ENCODE data around the gene CST9L. TPM values are rescaled to one million over a fixed set of nuclear protein-coding genes. Genes with fewer than 3 reads are reported as not detected.

The CST9L gene
- total and polyA plus RNA-seq, 4 donors, result not detected

DNA sequence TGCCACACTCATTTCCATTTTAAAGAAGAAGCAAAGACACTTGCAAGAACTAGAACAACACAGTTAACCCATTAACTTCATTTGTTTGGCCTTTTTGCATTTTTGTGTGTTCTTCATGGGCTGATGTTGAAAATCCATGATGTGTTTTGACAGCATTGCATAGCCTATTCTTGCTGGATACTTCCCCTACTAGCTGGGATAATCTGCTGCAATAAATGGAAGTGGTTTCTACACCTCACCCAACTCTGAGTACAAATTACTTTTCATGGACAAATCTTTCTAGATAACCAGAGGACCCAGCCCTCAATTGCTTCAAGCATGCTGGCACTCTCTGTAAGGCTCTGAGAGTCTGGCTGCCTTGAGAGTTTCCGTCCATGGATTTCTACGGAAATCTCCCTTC is 26.5 kb downstream of the CST9L start:
- no peak overlapping the region for H3K27ac ChIP-seq (ENCODE audit: low read depth in 1 of 2, low read length in 2 of 2)
- TF ChIP-seq GABPA (IDR thresholded peaks at IDR 0.05 in 1 of 2, conservative IDR thresholded peaks at IDR 0.05 in 1 of 2), result no peak
- TF ChIP-seq ATF3 (IDR thresholded peaks at IDR 0.05), result no peak
- TF ChIP-seq SP1 (IDR thresholded peaks at IDR 0.05), result no peak
- TF ChIP-seq YY1 (IDR thresholded peaks at IDR 0.05), result no peak
- TF ChIP-seq HNF4A (conservative IDR thresholded peaks at IDR 0.05), result no peak
- TF ChIP-seq, protein P1, sequence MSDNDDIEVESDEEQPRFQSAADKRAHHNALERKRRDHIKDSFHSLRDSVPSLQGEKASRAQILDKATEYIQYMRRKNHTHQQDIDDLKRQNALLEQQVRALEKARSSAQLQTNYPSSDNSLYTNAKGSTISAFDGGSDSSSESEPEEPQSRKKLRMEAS (IDR thresholded peaks at IDR 0.05), result no peak
- no peak for TF ChIP-seq HNF4G (IDR thresholded peaks at IDR 0.05)
- TF ChIP-seq, protein P2, sequence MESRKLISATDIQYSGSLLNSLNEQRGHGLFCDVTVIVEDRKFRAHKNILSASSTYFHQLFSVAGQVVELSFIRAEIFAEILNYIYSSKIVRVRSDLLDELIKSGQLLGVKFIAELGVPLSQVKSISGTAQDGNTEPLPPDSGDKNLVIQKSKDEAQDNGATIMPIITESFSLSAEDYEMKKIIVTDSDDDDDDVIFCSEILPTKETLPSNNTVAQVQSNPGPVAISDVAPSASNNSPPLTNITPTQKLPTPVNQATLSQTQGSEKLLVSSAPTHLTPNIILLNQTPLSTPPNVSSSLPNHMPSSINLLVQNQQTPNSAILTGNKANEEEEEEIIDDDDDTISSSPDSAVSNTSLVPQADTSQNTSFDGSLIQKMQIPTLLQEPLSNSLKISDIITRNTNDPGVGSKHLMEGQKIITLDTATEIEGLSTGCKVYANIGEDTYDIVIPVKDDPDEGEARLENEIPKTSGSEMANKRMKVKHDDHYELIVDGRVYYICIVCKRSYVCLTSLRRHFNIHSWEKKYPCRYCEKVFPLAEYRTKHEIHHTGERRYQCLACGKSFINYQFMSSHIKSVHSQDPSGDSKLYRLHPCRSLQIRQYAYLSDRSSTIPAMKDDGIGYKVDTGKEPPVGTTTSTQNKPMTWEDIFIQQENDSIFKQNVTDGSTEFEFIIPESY (IDR thresholded peaks at IDR 0.05), result no peak
- no peak for TF ChIP-seq FOXA1 (IDR thresholded peaks at IDR 0.05)
- TF ChIP-seq FOXA2 (IDR thresholded peaks at IDR 0.05), result no peak
- TF ChIP-seq CTCF (IDR thresholded peaks at IDR 0.05; ENCODE audit: low read depth, low read length, missing input control), result no peak
- no peak for TF ChIP-seq TAF1 (conservative IDR thresholded peaks at IDR 0.05)
- TF ChIP-seq JUND (IDR thresholded peaks at IDR 0.05), result no peak
- no peak for TF ChIP-seq NR2F2 (IDR thresholded peaks at IDR 0.05)
- TF ChIP-seq RXRA (IDR thresholded peaks at IDR 0.05), result no peak
- no peak for TF ChIP-seq RAD21 (IDR thresholded peaks at IDR 0.05)
- TF ChIP-seq EGR1 (IDR thresholded peaks at IDR 0.05; ENCODE audit: low read depth in 2 of 2), result no peak
- WGBS, result 76% methylated on average over 2 of the region's 2 CpGs
- peaks cover 0 to 6% (median 0%) of the 10 kb centered on the region in 4 donors for H3K27me3 ChIP-seq (ENCODE audit: control insufficient read depth in 4 of 4, insufficient read depth in 4 of 4, low read length in 3 of 4)
- H3K4me1 ChIP-seq (ENCODE audit: control insufficient read depth in 4 of 4, insufficient read depth in 4 of 4, low read length in 3 of 4), result no peaks in the 10 kb centered on the region
- H3K9me3 ChIP-seq (ENCODE audit: control insufficient read depth in 4 of 4, low read length in 3 of 4), result no peaks in the 10 kb centered on the region
- H3K36me3 ChIP-seq (ENCODE audit: control insufficient read depth in 4 of 4, insufficient read depth in 3 of 4, low read depth in 1 of 4, low read length in 3 of 4), result no peaks in the 10 kb centered on the region
- no peak overlapping the region for H3K4me3 ChIP-seq (ENCODE audit: low read depth in 1 of 3, low read length in 3 of 3)
- H3K9ac ChIP-seq (ENCODE audit: low read depth in 1 of 2, low read length in 2 of 2), result no peak overlapping the region
- DNase-seq (ENCODE audit: low spot score), result no peak

DNA sequence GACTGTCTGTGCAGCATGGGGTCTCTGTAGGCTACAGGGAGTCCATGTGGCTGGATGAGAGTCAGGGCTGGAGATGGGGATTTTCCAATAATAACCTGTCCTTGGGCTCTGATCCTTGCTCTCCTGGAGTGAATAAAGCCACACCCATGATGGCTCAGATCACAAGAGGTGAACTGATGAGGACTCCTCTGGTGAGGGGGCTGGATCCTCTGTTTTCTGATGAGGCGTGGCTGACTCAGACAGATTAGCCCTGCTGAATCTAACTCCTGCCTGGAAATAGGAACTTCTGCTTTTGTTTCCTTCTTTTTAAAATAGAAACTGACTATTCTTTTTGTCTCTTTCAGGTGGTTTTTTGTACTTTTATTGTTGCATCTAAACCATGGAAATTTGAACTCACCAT is 27.0 kb downstream of the CST9L start:
- H3K9ac ChIP-seq (ENCODE audit: low read depth in 1 of 2, low read length in 2 of 2), result no peak overlapping the region
- no peak overlapping the region for H3K27ac ChIP-seq (ENCODE audit: low read depth in 1 of 2, low read length in 2 of 2)
- H3K27me3 ChIP-seq (ENCODE audit: control insufficient read depth in 4 of 4, insufficient read depth in 4 of 4, low read length in 3 of 4), result peaks cover 0 to 6% (median 0%) of the 10 kb centered on the region in 4 donors
- H3K36me3 ChIP-seq (ENCODE audit: control insufficient read depth in 4 of 4, insufficient read depth in 3 of 4, low read depth in 1 of 4, low read length in 3 of 4), result no peaks in the 10 kb centered on the region
- TF ChIP-seq RXRA (IDR thresholded peaks at IDR 0.05) (no peak), REST (IDR thresholded peaks at IDR 0.05) (no peak), HNF4G (IDR thresholded peaks at IDR 0.05) (no peak), HNF4A (conservative IDR thresholded peaks at IDR 0.05) (no peak), NR2F2 (IDR thresholded peaks at IDR 0.05) (no peak), GABPA (IDR thresholded peaks at IDR 0.05 in 1 of 2, conservative IDR thresholded peaks at IDR 0.05 in 1 of 2) (no peak), JUND (IDR thresholded peaks at IDR 0.05) (no peak), FOXA2 (IDR thresholded peaks at IDR 0.05) (no peak), SP1 (IDR thresholded peaks at IDR 0.05) (no peak), CTCF (IDR thresholded peaks at IDR 0.05; ENCODE audit: low read depth, low read length, missing input control) (no peak)
- H3K4me3 ChIP-seq (ENCODE audit: low read depth in 1 of 3, low read length in 3 of 3), result no peak overlapping the region
- 44% methylated on average over 1 of the region's 1 CpG for WGBS
- no peaks in the 10 kb centered on the region for H3K4me1 ChIP-seq (ENCODE audit: control insufficient read depth in 4 of 4, insufficient read depth in 4 of 4, low read length in 3 of 4)
- H3K9me3 ChIP-seq (ENCODE audit: control insufficient read depth in 4 of 4, low read length in 3 of 4), result no peaks in the 10 kb centered on the region
- DNase-seq (ENCODE audit: low spot score), result no peak

Data from liver (tissue), 9 donors.